Left ventricle myocardium inferior (tissue), 1 donor: ENCODE results near the gene GYS2. TPM values are rescaled to one million over a fixed set of nuclear protein-coding genes. Genes with fewer than 3 reads are reported as not detected.

ENCODE experiments used
- DNase-seq: peaks from one replicate; pipeline ENCODE4 v3.0.0-alpha.2; 2020
- H3K27ac ChIP-seq: fragments of 200-600 bp; replicated peaks from 2 replicates; pipeline ENCODE4 v1.8.0; 2021
- H3K27me3 ChIP-seq: fragments of 200-600 bp; 2 replicates; pipeline ENCODE4 v1.8.0; 2021; ENCODE audit warnings: low read depth
- H3K36me3 ChIP-seq: fragments of 200-600 bp; 2 replicates; pipeline ENCODE4 v1.8.0; 2021
- H3K4me1 ChIP-seq: fragments of 200-600 bp; 2 replicates; pipeline ENCODE4 v1.8.0; 2021
- H3K4me3 ChIP-seq: fragments of 200-600 bp; 2 replicates; pipeline ENCODE4 v1.8.0; 2021; ENCODE audit warnings: mild to moderate bottlenecking, moderate library complexity
- H3K9me3 ChIP-seq: fragments of 200-600 bp; replicated peaks from 2 replicates; pipeline ENCODE4 v1.8.0; 2021
- intact Hi-C: fragments of 100-400 bp; cut with micrococcal nuclease; formaldehyde crosslinking; loops from one replicate; pipeline ENCODE4 v1.11.0; 2022
- total RNA-seq: library from RNA; stranded (reverse); fragmentation: NEBNext Ultra II Directional; extraction: Animal tissue kit (Norgen Biotek cat#: 25700); gene quantifications from one replicate; pipeline ENCODE4 v1.2.1, GENCODE V29; 2021
- TF ChIP-seq, protein P1 (sequence below): fragments of 200-600 bp; IDR thresholded peaks from 2 replicates; pipeline ENCODE4 v1.8.0; 2021; ENCODE audit warnings: antibody characterized with exemption, mild to moderate bottlenecking, borderline replicate concordance
- donor health status: DM: no; HTN: yes; CAD: no; lungs with severe emphysema.

Gene GYS2
- total RNA-seq, 1 donor from 2014 or later, result not detected

- Histone ChIP-seq H3K27ac (no peak overlapping the region), H3K36me3 (no peaks in the 10 kb centered on the region), H3K27me3 (no peaks in the 10 kb centered on the region), H3K4me1 (no peaks in the 10 kb centered on the region), H3K9me3 (no peaks in the 10 kb centered on the region), H3K4me3 (no peak overlapping the region)
- TF ChIP-seq, protein P1, sequence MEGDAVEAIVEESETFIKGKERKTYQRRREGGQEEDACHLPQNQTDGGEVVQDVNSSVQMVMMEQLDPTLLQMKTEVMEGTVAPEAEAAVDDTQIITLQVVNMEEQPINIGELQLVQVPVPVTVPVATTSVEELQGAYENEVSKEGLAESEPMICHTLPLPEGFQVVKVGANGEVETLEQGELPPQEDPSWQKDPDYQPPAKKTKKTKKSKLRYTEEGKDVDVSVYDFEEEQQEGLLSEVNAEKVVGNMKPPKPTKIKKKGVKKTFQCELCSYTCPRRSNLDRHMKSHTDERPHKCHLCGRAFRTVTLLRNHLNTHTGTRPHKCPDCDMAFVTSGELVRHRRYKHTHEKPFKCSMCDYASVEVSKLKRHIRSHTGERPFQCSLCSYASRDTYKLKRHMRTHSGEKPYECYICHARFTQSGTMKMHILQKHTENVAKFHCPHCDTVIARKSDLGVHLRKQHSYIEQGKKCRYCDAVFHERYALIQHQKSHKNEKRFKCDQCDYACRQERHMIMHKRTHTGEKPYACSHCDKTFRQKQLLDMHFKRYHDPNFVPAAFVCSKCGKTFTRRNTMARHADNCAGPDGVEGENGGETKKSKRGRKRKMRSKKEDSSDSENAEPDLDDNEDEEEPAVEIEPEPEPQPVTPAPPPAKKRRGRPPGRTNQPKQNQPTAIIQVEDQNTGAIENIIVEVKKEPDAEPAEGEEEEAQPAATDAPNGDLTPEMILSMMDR, result no peak
- intact Hi-C loops, result no loop called here
- no peak for DNase-seq
These were observed 21.1 kb downstream of the GYS2 start for GRCh38 chr12:21583587-21583986.

- Histone ChIP-seq H3K9me3 (no peaks in the 10 kb centered on the region), H3K27ac (no peak overlapping the region), H3K36me3 (no peaks in the 10 kb centered on the region), H3K4me1 (no peaks in the 10 kb centered on the region), H3K27me3 (no peaks in the 10 kb centered on the region), H3K4me3 (no peak overlapping the region)
- DNase-seq, result no peak
- TF ChIP-seq, protein P1, result no peak
- intact Hi-C loops, result no loop called here
These were observed 23.7 kb downstream of the GYS2 start for GRCh38 chr12:21580748-21581516.

DNA sequence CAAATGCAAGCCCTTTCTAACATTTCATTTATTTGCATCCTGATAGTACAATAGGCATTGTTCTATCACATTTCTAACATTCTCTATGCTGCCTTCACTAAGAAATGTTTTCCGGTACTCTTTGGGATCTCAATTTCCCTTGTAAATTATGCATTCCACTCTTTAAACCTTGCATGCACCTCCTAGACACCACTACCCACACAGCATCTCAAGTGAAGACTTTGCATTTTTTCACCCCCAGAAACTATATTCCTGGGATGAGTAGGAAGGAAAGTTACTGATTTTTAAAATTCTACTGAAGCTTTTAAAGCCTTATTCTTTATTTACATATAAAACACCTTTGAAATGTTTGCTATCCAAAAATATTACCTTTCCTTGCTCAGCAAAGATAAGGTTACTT lies 27.1 kb downstream of the GYS2 start:
- Histone ChIP-seq H3K27me3 (no peaks in the 10 kb centered on the region), H3K4me1 (no peaks in the 10 kb centered on the region), H3K4me3 (no peak overlapping the region), H3K36me3 (no peaks in the 10 kb centered on the region), H3K27ac (no peak overlapping the region), H3K9me3 (no peaks in the 10 kb centered on the region)
- DNase-seq, result no peak
- TF ChIP-seq, protein P1, result no peak
- intact Hi-C loops, result no loop called here

GRCh38 chr12:21576431-21576830 lies 28.2 kb downstream of the GYS2 start:
- intact Hi-C loops, result no loop called here
- Histone ChIP-seq H3K36me3 (no peaks in the 10 kb centered on the region), H3K27ac (no peak overlapping the region), H3K4me3 (no peak overlapping the region), H3K27me3 (no peaks in the 10 kb centered on the region), H3K4me1 (no peaks in the 10 kb centered on the region), H3K9me3 (no peaks in the 10 kb centered on the region)
- TF ChIP-seq, protein P1, result no peak
- DNase-seq, result no peak

DNA sequence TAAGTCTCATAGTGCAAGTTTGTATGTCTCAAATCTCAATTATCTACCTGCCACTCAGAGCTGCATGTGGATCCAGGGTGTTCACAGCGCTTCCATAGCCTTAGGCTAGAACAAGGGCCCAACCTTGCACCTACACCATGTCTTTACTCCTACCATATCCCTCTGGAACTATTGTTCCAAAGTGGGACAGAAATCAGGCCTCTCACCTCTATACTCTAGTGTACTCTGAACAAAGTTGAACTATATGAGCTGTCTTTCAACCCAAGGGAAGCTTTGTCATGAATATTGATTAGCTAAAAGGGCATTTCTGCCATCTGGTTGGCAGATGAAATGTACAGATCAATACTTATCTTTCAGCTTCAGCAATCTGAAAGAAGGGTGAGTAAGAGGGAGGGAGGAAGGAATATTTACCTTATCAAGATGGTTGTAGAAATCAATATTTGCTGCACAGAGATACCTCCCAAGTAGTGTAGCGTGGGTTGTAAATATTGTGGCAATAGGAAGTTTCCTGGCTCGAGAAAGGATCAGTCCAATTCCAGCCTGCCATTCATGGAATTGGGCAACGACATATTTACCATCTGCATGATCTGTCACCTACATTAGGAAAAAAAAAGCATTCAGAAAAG lies 30.8 kb downstream of the GYS2 start:
- no peak for DNase-seq
- TF ChIP-seq, protein P1, result no peak
- Histone ChIP-seq H3K4me3 (no peak overlapping the region), H3K27ac (no peak overlapping the region), H3K9me3 (no peaks in the 10 kb centered on the region), H3K4me1 (no peaks in the 10 kb centered on the region), H3K36me3 (no peaks in the 10 kb centered on the region), H3K27me3 (no peaks in the 10 kb centered on the region)
- intact Hi-C loops, result no loop called here
